HEK293 (cell line): ENCODE results near the gene VPS13D.

Source experiments
- CTCF ChIA-PET: fragments of 350-600 bp; formaldehyde crosslinking; extraction: SDS; loops from one replicate; lab custom pipeline; 2021; ENCODE audit warnings: antibody characterized with exemption; lab: Yijun Ruan, JAX
- POLR2A ChIA-PET: fragments of 300-600 bp; formaldehyde crosslinking; extraction: SDS; loops from one replicate; lab custom pipeline; 2020; ENCODE audit warnings: antibody characterized with exemption, inconsistent platforms; lab: Yijun Ruan, JAX
- H3K27ac ChIP-seq: fragments of 200-500 bp; sonication (Bioruptor generic); 2 replicates; pipeline ENCODE4 v1.5.1; 2014; ENCODE audit warnings: low read depth, low read length, control low read depth, inconsistent platforms; ENCODE audit errors: extremely low read depth
- H3K36me3 ChIP-seq, 2 experiments: fragments of 200-500 bp in 1 of 2; sonication (Bioruptor generic) in 1 of 2; 1 replicate in 1 of 2; 2 replicates in 1 of 2; pipeline ENCODE4 v1.5.1; 2014 to 2017; ENCODE audit warnings: inconsistent platforms in 2 of 2, low read length in 2 of 2; ENCODE audit not compliant: control insufficient read depth in 2 of 2, insufficient read depth in 1 of 2
- H3K4me1 ChIP-seq: fragments of 200-500 bp; sonication (Bioruptor generic); 2 replicates; pipeline ENCODE4 v1.5.1; 2014; ENCODE audit warnings: mild to moderate bottlenecking, low read length, inconsistent platforms; ENCODE audit not compliant: control insufficient read depth, insufficient read depth
- H3K4me3 ChIP-seq: 2 replicates; pipeline ENCODE4 v1.5.1; 2011; ENCODE audit warnings: low read depth, mild to moderate bottlenecking, control low read depth, low read length, moderate library complexity
- H3K9me3 ChIP-seq: fragments of 200-500 bp; sonication (Bioruptor generic); 2 replicates; pipeline ENCODE4 v1.5.1; 2014; ENCODE audit warnings: low read depth, low read length, inconsistent platforms; ENCODE audit not compliant: control insufficient read depth, insufficient read depth
- HOXC10 ChIP-seq: sonication (generic); formaldehyde crosslinking; IDR thresholded peaks from 2 replicates; pipeline ENCODE4 v1.8.1; 2023; ENCODE audit warnings: mild to moderate bottlenecking, missing genetic modification reagents
- YY2 ChIP-seq: fragments of 450-650 bp; formaldehyde crosslinking; IDR thresholded peaks from 2 replicates; pipeline ENCODE4 v1.5.1; 2016; ENCODE audit warnings: missing biosample characterization, missing genetic modification characterization
- ZNF132 ChIP-seq: fragments of 450-650 bp; formaldehyde crosslinking; IDR thresholded peaks from 2 replicates; pipeline ENCODE4 v1.5.1; 2017; ENCODE audit warnings: missing biosample characterization, missing genetic modification characterization, borderline replicate concordance
- ZNF16 ChIP-seq: fragments of 450-650 bp; formaldehyde crosslinking; IDR thresholded peaks from 2 replicates; pipeline ENCODE4 v1.5.1; 2016; ENCODE audit warnings: low read depth, missing biosample characterization, missing genetic modification characterization
- ZNF223 ChIP-seq: fragments of 450-650 bp; formaldehyde crosslinking; IDR thresholded peaks from 2 replicates; pipeline ENCODE4 v1.5.1; 2016; ENCODE audit warnings: missing biosample characterization, missing genetic modification characterization
- ZNF239 ChIP-seq: fragments of 450-650 bp; formaldehyde crosslinking; IDR thresholded peaks from 2 replicates; pipeline ENCODE4 v1.5.1; 2016; ENCODE audit warnings: missing biosample characterization, missing genetic modification characterization
- ZNF292 ChIP-seq: fragments of 450-650 bp; formaldehyde crosslinking; IDR thresholded peaks from 2 replicates; pipeline ENCODE4 v1.5.1; 2016; ENCODE audit warnings: low read depth, missing biosample characterization, missing genetic modification characterization, borderline replicate concordance
- ZNF404 ChIP-seq: fragments of 450-650 bp; formaldehyde crosslinking; IDR thresholded peaks from 2 replicates; pipeline ENCODE4 v1.5.1; 2017; ENCODE audit warnings: missing biosample characterization, missing genetic modification characterization
- ZNF416 ChIP-seq: fragments of 450-650 bp; formaldehyde crosslinking; IDR thresholded peaks from 2 replicates; pipeline ENCODE4 v1.5.1; 2016; ENCODE audit warnings: missing biosample characterization, missing genetic modification characterization
- ZNF501 ChIP-seq: fragments of 450-650 bp; formaldehyde crosslinking; IDR thresholded peaks from 2 replicates; pipeline ENCODE4 v1.5.1; 2016; ENCODE audit warnings: missing biosample characterization, missing genetic modification characterization
- ZNF548 ChIP-seq: fragments of 450-650 bp; formaldehyde crosslinking; IDR thresholded peaks from 2 replicates; pipeline ENCODE4 v1.5.1; 2016; ENCODE audit warnings: missing biosample characterization, missing genetic modification characterization
- ZNF747 ChIP-seq: fragments of 450-650 bp; formaldehyde crosslinking; IDR thresholded peaks from 2 replicates; pipeline ENCODE4 v1.5.1; 2016; ENCODE audit warnings: missing biosample characterization, missing genetic modification characterization
- ZNF76 ChIP-seq: fragments of 450-650 bp; formaldehyde crosslinking; IDR thresholded peaks from 2 replicates; pipeline ENCODE4; 2016; ENCODE audit warnings: low read depth, missing biosample characterization, missing genetic modification characterization, borderline replicate concordance
- ZSCAN16 ChIP-seq: fragments of 450-650 bp; formaldehyde crosslinking; IDR thresholded peaks from 2 replicates; pipeline ENCODE4 v1.5.1; 2016; ENCODE audit warnings: missing biosample characterization, missing genetic modification characterization
- TF ChIP-seq, protein P1 (sequence below): fragments of 450-650 bp; formaldehyde crosslinking; IDR thresholded peaks from 2 replicates; pipeline ENCODE4 v1.5.1; 2016; ENCODE audit warnings: missing biosample characterization, missing genetic modification characterization
- TF ChIP-seq, protein P2 (sequence below): fragments of 450-650 bp; formaldehyde crosslinking; IDR thresholded peaks from 2 replicates; pipeline ENCODE4 v1.5.1; 2016; ENCODE audit warnings: missing biosample characterization, missing genetic modification characterization
- TF ChIP-seq, protein P3 (sequence below): fragments of 450-650 bp; formaldehyde crosslinking; IDR thresholded peaks from 2 replicates; pipeline ENCODE4 v1.5.1; 2016; ENCODE audit warnings: missing biosample characterization, missing genetic modification characterization

Gene VPS13D

DNA sequence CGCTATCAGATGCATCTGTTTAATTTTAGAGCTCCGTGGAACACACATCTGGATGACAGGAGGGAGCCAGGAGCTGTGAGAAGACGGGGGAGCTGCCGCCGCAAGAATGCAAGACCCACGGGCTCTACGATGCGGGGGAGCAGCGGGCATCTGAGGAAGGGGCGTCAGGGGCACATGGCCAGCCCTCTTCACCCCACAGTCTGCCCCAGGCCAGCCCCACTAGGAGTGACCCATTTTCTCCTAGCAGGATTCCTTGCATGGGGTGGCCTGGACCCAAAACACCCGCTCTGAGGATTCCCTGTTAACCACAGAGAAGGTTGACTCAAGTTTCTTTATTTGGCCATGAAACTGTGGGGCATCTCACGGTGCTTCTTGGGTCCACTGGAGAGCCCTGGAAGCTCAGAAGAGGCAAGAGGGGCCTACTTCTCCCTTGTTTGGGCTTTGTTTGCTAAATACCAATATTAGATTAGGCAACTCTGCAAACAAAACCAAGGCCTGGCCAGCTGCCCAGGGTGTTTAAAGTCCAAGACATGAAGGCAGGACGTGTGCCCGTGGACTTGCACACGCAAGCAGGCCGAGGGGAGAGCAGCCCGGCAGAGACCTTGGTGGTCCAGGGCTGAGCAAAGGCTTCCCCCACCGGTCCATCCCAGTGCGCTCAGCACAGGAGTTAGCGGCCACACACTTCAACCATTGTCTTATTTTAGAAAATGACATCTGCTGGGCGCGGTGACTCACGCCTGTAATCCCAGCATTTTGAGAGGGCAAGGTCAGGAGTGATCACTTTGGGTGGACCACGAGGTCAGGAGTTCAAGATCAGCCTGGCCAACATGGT is 298.4 kb downstream of the VPS13D start:
- Histone ChIP-seq H3K4me1 (0 out of 2 replicates have a peak, but pooled peaks cover 2% of the 10 kb centered on the region), H3K27ac (no peak overlapping the region; the same call in 1 of the 2 replicates), H3K36me3 (no peaks in the 10 kb centered on the region), H3K9me3 (no peaks in the 10 kb centered on the region), H3K4me3 (no peak overlapping the region)
- ChIA-PET CTCF (interaction anchor here (1.0 kb wide), 1 partner anchor 14 kb away, joined by 3 read pairs; no protein-coding TSS in a partner anchor), POLR2A (no interaction called here)
- TF ChIP-seq ZNF501 (tag by site-specific recombination) (no peak), ZNF416 (no peak), ZNF548 (tag by site-specific recombination) (no peak), ZNF747 (no peak), ZSCAN16 (tag by site-specific recombination) (no peak), ZNF404 (no peak), ZNF16 (tag by site-specific recombination) (no peak), YY2 (tag by site-specific recombination) (no peak), HOXC10 (CRISPR knock-in tag) (no peak), ZNF132 (tag by site-specific recombination) (no peak), ZNF292 (no peak), ZNF223 (tag by site-specific recombination) (no peak), ZNF239 (no peak), ZNF76 (tag by site-specific recombination) (no peak)
- TF ChIP-seq, protein P1, sequence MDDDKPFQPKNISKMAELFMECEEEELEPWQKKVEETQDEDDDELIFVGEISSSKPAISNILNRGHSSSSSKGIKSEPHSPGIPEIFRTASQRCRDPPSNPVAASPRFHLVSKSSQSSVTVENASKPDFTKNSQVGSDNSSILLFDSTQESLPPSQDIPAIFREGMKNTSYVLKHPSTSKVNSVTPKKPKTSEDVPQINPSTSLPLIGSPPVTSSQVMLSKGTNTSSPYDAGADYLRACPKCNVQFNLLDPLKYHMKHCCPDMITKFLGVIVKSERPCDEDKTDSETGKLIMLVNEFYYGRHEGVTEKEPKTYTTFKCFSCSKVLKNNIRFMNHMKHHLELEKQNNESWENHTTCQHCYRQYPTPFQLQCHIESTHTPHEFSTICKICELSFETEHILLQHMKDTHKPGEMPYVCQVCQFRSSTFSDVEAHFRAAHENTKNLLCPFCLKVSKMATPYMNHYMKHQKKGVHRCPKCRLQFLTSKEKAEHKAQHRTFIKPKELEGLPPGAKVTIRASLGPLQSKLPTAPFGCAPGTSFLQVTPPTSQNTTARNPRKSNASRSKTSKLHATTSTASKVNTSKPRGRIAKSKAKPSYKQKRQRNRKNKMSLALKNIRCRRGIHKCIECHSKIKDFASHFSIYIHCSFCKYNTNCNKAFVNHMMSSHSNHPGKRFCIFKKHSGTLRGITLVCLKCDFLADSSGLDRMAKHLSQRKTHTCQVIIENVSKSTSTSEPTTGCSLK, result no peak
- TF ChIP-seq, protein P2, sequence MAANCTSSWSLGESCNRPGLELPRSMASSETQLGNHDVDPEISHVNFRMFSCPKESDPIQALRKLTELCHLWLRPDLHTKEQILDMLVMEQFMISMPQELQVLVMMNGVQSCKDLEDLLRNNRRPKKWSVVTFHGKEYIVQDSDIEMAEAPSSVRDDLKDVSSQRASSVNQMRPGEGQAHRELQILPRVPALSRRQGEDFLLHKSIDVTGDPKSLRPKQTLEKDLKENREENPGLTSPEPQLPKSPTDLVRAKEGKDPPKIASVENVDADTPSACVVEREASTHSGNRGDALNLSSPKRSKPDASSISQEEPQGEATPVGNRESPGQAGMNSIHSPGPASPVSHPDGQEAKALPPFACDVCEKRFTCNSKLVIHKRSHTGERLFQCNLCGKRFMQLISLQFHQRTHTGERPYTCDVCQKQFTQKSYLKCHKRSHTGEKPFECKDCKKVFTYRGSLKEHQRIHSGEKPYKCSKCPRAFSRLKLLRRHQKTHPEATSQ, result no peak
- TF ChIP-seq, protein P3, sequence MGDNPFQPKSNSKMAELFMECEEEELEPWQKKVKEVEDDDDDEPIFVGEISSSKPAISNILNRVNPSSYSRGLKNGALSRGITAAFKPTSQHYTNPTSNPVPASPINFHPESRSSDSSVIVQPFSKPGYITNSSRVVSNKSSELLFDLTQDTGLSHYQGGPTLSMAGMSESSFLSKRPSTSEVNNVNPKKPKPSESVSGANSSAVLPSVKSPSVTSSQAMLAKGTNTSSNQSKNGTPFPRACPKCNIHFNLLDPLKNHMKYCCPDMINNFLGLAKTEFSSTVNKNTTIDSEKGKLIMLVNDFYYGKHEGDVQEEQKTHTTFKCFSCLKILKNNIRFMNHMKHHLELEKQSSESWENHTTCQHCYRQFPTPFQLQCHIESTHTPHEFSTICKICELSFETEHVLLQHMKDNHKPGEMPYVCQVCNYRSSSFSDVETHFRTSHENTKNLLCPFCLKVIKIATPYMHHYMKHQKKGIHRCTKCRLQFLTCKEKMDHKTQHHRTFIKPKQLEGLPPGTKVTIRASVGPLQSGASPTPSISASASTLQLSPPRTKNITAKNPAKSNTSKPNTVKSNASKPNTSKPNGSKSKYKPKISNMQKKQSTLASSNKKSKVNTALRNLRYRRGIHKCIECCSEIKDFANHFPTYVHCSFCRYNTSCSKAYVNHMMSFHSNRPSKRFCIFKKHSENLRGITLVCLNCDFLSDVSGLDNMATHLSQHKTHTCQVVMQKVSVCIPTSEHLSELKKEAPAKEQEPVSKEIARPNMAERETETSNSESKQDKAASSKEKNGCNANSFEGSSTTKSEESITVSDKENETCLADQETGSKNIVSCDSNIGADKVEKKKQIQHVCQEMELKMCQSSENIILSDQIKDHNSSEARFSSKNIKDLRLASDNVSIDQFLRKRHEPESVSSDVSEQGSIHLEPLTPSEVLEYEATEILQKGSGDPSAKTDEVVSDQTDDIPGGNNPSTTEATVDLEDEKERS, result no peak

DNA sequence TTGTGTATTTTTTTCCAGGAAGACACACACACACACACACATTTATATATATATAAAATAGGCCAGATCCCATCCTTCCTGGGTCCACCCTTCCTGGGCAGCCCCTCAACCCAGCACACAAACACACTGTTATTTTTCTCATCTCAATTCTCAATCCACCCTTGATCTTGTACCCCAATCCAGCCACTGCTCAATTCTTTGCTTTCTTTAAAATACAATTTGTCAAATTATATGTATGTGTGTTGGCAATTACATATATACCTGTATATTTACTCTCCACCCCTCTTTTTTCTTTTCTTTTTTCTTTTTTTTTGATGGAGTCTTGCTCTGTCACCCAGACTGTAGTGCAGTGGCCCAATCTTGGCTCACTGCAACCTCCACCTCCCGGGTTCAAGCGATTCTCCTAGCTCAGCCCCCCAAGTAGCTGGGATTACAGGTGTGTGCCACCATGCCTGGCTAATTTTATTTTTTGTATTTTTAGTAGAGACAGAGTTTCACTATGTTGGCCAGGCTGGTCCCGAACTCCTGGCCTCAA is 299.9 kb downstream of the VPS13D start:
- Histone ChIP-seq H3K4me3 (no peak overlapping the region), H3K9me3 (no peaks in the 10 kb centered on the region), H3K36me3 (no peaks in the 10 kb centered on the region), H3K27ac (no peak overlapping the region), H3K4me1 (0 out of 2 replicates have a peak, but pooled peaks cover 2% of the 10 kb centered on the region)
- TF ChIP-seq HOXC10 (CRISPR knock-in tag), result no peak
- ChIA-PET POLR2A (no interaction called here), CTCF (interaction anchor here (0.9 kb wide), 1 partner anchor 65 kb away, joined by 4 read pairs; no protein-coding TSS in a partner anchor)
